Calu3 (cell line): ENCODE results near the gene PLEKHO1. TPM values are rescaled to one million over a fixed set of nuclear protein-coding genes. Genes with fewer than 3 reads are reported as not detected.

Experiments used
- BruUV-seq: library from RNA; stranded (reverse); fragments of 400-500 nt; replicated peaks from 2 replicates; lab custom pipeline; 2021; lab: Mats Ljungman, UMichigan
- CTCF ChIA-PET: fragments of 300-600 bp; sonication (Branson Sonifier 250); formaldehyde crosslinking; loops from one replicate; lab custom pipeline; 2022; ENCODE audit warnings: antibody characterized with exemption; lab: Charles Lee
- DNase-seq: peaks from one replicate; pipeline ENCODE4 v3.0.0; 2022
- H3K27ac Mint-ChIP-seq: one replicate; pipeline ENCODE4 v1.8.0; 2022; ENCODE audit warnings: mixed read lengths; ENCODE audit not compliant: unreplicated experiment
- H3K27me3 Mint-ChIP-seq: one replicate; pipeline ENCODE4 v1.8.0; 2022; ENCODE audit warnings: mixed read lengths; ENCODE audit not compliant: unreplicated experiment
- H3K36me3 Mint-ChIP-seq: one replicate; pipeline ENCODE4 v1.8.0; 2022; ENCODE audit warnings: mild to moderate bottlenecking, moderate library complexity, mixed read lengths; ENCODE audit not compliant: insufficient read depth, unreplicated experiment
- H3K4me1 Mint-ChIP-seq: one replicate; pipeline ENCODE4 v1.8.0; 2022; ENCODE audit warnings: mild to moderate bottlenecking, low read depth, mixed read lengths; ENCODE audit not compliant: unreplicated experiment
- H3K4me3 Mint-ChIP-seq: one replicate; pipeline ENCODE4 v1.8.0; 2022; ENCODE audit warnings: mild to moderate bottlenecking, low read depth, moderate library complexity, mixed read lengths; ENCODE audit not compliant: unreplicated experiment
- H3K9me3 Mint-ChIP-seq: one replicate; pipeline ENCODE4 v1.8.0; 2022; ENCODE audit warnings: low read depth, mixed read lengths; ENCODE audit not compliant: unreplicated experiment
- intact Hi-C: fragments of 100-400 bp; cut with micrococcal nuclease; formaldehyde crosslinking; loops from one replicate; pipeline ENCODE4 v1.10.0; 2022; ENCODE audit not compliant: unreplicated experiment
- total RNA-seq: library from RNA; stranded (reverse); gene quantifications from 2 replicates; pipeline ENCODE4 v1.2.3, GENCODE V29; 2022
- TF ChIP-seq, protein P1 (sequence below): fragments of 200-600 bp; IDR thresholded peaks from one replicate; pipeline ENCODE4 v1.8.0; 2022; ENCODE audit warnings: antibody characterized with exemption; ENCODE audit not compliant: unreplicated experiment

Gene PLEKHO1
- total RNA-seq, 1 experiment from 2014 or later, result 4.2 TPM

- Mint-ChIP-seq H3K36me3 (no peaks in the 10 kb centered on the region), H3K27me3 (peaks cover 41% of the 10 kb centered on the region), H3K9me3 (no peaks in the 10 kb centered on the region), H3K27ac (no peak overlapping the region), H3K4me1 (peaks cover 8% of the 10 kb centered on the region), H3K4me3 (no peak overlapping the region)
- no TSS peak for BruUV-seq
- TF ChIP-seq, protein P1, sequence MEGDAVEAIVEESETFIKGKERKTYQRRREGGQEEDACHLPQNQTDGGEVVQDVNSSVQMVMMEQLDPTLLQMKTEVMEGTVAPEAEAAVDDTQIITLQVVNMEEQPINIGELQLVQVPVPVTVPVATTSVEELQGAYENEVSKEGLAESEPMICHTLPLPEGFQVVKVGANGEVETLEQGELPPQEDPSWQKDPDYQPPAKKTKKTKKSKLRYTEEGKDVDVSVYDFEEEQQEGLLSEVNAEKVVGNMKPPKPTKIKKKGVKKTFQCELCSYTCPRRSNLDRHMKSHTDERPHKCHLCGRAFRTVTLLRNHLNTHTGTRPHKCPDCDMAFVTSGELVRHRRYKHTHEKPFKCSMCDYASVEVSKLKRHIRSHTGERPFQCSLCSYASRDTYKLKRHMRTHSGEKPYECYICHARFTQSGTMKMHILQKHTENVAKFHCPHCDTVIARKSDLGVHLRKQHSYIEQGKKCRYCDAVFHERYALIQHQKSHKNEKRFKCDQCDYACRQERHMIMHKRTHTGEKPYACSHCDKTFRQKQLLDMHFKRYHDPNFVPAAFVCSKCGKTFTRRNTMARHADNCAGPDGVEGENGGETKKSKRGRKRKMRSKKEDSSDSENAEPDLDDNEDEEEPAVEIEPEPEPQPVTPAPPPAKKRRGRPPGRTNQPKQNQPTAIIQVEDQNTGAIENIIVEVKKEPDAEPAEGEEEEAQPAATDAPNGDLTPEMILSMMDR, result no peak
- DNase-seq, result no peak
- CTCF ChIA-PET, result interaction anchor here (0.6 kb wide), 1 partner anchor 20 kb away, joined by 3 read pairs; no protein-coding TSS in a partner anchor
- intact Hi-C loops, result no loop called here
These were observed 9.8 kb downstream of the PLEKHO1 start for GRCh38 chr1:150159550-150159949.

GRCh38 chr1:150160964-150161621 lies 11.4 kb downstream of the PLEKHO1 start:
- Mint-ChIP-seq H3K4me3 (no peak overlapping the region), H3K27ac (peak overlapping the region; percentile 13), H3K4me1 (peaks cover 8% of the 10 kb centered on the region), H3K27me3 (peaks cover 26% of the 10 kb centered on the region), H3K36me3 (no peaks in the 10 kb centered on the region), H3K9me3 (no peaks in the 10 kb centered on the region)
- TF ChIP-seq, protein P1, result no peak
- intact Hi-C loops, result no loop called here
- BruUV-seq, result no TSS peak
- DNase-seq, result no peak
- CTCF ChIA-PET, result interaction anchor here (1.7 to 2.7 kb wide), 3 partner anchors 11 to 88 kb away, joined by 4 to 11 read pairs (median 6); partner anchors contain the start of gene PLEKHO1

GRCh38 chr1:150161747-150162581 lies 12.2 kb downstream of the PLEKHO1 start:
- intact Hi-C loops, result no loop called here
- Mint-ChIP-seq H3K36me3 (no peaks in the 10 kb centered on the region), H3K27ac (no peak overlapping the region), H3K4me3 (no peak overlapping the region), H3K9me3 (no peaks in the 10 kb centered on the region), H3K4me1 (peaks cover 8% of the 10 kb centered on the region), H3K27me3 (peaks cover 26% of the 10 kb centered on the region)
- CTCF ChIA-PET, result interaction anchor here (1.7 to 2.7 kb wide), 3 partner anchors 12 to 89 kb away, joined by 4 to 11 read pairs (median 6); partner anchors contain the start of gene PLEKHO1
- no peak for DNase-seq
- no TSS peak for BruUV-seq
- TF ChIP-seq, protein P1, result no peak

DNA sequence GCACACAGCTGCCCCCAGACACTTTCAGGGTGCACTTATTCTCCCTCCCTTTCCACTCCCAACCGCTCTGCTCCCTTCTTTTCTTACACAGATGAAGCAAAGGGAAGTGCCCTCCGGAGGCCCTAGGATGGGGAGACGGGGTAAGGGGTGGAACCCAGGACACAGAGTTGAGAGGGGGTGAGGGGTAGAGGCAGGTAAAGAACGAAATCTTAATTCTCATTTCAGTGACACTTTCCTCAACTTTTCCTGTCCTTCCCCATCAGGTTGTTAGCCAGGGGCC lies 12.8 kb downstream of the PLEKHO1 start:
- no peak for DNase-seq
- BruUV-seq, result no TSS peak
- H3K4me1 Mint-ChIP-seq, result peaks cover 8% of the 10 kb centered on the region
- TF ChIP-seq, protein P1, result no peak
- CTCF ChIA-PET, result interaction anchor here (1.8 to 2.7 kb wide), 2 partner anchors 13 to 25 kb away, joined by 6 to 11 read pairs; partner anchors contain the start of gene PLEKHO1
- peaks cover 26% of the 10 kb centered on the region for H3K27me3 Mint-ChIP-seq
- H3K9me3 Mint-ChIP-seq, result no peaks in the 10 kb centered on the region
- intact Hi-C loops, result no loop called here
- H3K27ac Mint-ChIP-seq, result peak overlapping the region; percentile 30
- peak overlapping the region; percentile 27 for H3K4me3 Mint-ChIP-seq
- H3K36me3 Mint-ChIP-seq, result no peaks in the 10 kb centered on the region
